Islet precursor cell (in vitro differentiated cells): ENCODE data around the gene OMP.

ENCODE experiments used
- DNase-seq: peaks from one replicate; pipeline ENCODE4 v3.0.0-alpha.2; 2018

Gene OMP

DNA sequence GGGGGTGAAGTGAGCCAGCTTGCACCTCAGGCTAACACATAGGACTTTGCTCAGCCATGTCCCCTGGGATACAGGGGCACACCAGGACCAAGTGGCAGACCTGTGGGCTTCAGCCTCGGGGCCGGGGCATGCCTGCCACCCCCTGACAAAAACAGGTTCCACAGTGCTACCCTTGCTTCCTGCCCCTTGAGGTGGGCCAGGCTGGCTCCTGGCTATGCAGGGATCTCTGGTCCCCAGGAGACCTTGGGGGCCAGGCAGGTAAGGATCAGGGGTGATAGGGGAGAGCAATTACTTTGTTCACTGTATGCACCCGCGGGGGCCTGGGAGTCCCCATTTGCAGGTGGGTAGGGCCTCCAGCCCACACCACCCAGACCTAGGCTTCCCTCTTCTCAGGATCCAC is 23.1 kb downstream of the OMP start:
- no peak for DNase-seq

DNA sequence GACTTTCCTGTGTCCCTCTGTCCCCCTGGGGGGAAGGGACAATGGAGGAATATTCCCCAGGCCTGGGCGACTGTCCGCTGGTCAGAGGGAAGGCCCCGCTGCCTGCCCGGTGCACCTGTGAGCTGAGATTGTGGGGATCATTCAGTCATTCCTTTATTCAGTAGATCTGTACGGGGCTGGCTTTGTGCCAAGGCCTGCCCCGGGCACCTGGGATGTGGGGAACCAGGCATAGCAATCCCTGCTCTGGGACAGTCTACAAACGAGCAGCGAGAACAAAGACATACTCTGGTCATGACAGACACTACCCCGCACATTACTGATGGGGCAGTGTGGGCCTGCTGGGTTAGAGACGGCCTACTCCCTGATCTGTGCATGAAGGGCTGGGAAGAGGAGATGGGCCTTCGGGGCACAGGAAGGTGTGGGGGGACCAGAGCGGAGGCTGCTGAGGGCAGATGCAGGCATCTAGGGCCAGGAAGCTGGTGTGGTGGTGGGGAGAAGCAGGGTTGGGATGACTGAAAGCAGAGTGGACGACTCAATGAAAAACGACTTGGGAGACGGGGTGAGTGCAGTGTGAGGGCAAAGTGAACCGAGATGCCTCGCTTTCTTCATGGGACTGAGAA is 23.6 kb downstream of the OMP start:
- no peak for DNase-seq

DNA sequence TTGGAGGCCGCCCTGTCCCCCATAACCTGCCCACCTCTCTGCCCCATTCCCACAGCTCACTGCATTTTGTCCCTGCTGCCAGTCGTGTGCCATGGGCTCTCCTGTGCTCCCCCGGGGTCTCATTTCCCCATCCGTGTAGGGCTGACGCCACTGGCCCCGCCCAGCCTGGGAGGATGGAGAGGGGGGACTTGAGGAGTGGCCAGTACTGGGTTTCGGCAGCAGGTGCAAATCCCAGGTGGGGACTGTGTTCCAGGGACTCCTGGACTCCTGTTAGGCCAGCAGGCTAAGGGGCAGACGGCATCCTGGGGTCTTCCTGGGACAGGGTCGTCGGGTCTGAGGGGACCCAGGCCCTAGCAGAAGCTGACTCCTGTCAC is 24.2 kb downstream of the OMP start:
- DNase-seq: no peak

DNA sequence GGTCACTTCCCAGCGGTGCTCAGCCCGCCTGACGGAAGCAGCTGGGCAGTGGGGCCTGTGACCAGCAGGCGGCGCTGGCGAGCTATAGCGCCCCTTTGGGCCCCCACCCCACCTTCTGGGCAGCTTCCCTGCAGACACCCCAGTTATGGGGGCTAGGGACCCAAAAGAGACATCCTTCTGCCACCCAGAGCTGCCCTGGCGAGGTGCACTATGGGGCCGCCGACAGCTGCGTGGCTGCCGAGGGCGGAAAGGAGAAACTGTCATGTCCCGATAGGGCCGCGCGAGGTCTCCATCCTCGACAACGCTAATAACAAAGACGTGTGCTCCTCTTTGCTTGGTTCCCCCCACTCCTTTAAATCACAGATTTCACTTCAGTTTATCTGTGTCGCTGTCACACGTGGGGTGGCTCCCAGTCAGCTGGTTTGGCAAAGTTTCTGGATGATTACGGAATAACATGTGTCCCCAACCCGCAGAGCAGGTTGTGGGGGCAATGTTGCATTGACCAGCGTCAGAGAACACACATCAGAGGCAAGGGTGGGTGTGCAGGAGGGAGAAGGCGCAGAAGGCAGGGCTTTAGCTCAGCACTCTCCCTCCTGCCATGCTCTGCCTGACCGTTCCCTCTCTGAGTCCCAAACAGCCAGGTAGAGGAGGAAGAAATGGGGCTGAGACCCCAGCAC is 24.7 kb downstream of the OMP start:
- DNase-seq: peak; percentile 74

DNA sequence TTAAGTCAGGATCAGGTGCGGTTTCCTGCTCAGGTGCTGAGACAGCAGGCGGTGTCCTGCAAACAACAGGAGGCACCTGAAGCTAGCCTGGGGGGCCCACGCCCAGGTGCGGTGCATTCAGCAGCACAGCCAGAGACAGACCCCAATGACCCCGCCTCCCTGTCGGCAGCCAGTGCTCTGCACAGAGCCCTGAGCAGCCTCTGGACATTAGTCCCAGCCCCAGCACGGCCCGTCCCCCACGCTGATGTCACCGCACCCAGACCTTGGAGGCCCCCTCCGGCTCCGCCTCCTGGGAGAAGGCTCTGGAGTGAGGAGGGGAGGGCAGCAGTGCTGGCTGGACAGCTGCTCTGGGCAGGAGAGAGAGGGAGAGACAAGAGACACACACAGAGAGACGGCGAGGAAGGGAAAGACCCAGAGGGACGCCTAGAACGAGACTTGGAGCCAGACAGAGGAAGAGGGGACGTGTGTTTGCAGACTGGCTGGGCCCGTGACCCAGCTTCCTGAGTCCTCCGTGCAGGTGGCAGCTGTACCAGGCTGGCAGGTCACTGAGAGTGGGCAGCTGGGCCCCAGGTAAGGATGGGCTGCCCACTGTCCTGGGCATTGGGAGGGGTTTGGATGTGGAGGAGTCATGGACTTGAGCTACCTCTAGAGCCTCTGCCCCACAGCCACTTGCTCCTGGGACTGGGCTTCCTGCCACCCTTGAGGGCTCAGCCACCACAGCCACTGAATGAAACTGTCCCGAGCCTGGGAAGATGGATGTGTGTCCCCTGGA is 25.5 kb downstream of the OMP start, which contains the start of gene MYO7A:
Gene MYO7A, plus strand, starts transcription at position 327 of the 772 bp plus-strand sequence. CDS start 2,389 bp downstream, outside the sequence.
- DNase-seq: peak; percentile 99

DNA sequence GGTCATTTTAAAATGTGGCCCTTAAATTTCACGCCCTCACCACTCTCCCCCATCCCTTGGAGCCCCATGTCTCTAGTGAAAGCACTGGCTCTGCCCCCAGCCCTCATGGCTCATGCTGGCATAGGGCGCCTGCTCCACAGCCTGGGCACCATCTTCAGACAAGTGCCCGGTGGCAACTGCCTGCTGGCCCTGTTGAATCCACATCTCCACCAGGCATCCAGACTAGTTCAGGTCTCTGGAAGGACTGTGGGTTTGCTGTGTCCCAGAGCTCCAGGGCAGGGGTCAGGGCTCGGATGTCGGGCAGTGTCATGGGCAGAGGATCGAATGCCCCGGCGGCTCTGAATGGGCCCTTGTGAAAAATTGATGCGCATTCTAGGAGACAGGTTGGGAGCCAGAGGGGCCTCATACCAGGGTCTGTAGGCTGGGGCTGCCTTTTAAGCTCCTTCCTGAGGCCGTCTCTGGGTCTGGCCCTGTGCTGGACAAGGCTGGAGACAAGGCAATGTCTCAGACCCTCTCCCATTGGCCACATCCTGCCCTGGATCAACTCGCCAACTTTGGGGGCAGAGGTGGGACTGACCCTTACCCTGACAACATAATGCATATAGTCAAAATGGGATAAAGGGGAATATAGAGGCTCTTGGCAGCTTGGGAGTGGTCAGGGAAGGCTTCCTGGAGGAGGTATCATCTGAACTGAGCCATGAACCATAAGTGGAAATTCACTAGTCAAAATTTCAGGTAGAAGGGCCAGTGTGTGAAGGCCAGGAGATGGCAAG is 26.6 kb downstream of the OMP start:
- no peak for DNase-seq

DNA sequence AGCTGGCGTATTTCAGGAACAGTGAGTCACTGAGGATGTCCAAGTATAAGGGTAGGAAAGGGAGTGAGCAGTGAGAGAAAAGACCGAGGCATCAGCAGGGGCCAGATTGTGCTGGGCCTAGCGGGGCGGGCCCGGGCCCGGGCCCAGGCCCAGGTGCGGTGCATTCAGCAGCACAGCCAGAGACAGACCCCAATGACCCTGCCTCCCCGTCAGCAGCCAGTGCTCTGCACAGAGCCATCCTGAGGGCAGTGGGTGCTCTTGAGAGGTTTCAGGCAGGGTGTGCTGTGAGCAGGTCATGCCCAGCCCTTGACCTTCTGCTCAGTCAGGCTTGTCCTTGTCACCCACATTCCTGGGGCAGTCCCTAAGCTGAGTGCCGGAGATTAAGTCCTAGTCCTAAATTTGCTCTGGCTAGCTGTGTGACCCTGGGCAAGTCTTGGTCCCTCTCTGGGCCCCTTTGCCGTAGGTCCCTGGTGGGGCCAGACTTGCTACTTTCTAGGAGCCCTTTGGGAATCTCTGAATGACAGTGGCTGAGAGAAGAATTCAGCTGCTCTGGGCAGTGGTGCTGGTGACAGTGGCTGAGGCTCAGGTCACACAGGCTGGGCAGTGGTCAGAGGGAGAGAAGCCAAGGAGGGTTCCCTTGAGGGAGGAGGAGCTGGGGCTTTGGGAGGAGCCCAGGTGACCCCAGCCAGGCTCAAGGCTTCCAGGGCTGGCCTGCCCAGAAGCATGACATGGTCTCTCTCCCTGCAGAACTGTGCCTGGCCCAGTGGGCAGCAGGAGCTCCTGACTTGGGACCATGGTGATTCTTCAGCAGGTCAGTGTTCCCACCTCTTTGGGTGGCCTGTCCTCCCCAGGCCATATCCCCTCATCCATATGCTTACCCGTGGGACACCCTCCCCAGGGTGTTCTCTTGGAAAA is 27.5 kb downstream of the OMP start:
- DNase-seq: no peak

DNA sequence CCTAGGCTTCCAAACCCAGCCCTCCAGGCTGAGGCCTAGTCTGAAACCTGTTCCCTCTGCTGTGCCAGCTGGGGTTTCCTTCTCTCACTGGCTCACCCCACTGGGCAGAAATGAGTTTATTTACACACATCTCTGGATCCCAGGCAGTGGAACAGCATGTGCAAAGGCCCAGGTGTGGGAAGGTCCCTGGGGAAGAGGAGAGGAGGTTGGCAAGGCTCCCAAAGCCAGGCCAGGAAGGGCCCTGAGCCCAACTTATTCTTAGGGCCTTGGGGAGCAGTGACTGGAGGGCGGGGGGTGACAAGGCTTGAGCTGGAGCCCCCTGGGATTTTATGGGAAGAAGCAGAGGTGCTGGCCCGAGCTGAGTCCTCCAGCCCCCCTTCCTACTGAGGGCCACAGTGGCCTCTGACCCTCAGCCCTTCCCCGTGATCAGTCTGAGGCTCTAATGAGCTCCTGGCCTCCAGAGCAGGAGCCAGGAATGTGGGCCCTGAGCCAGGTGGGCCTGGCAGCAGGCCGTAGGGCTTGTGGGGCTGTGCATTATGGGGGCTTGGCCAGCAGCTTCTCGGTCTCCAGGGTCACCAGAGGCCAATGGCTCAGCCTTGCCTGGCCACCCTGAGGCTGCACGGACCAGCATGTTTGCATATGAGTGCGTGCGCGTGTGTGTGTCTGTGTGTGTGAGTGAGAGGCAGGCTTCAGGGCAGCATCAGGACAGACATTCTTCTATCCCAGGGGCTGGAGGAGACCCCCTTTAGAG is 28.3 kb downstream of the OMP start:
- no peak for DNase-seq

DNA sequence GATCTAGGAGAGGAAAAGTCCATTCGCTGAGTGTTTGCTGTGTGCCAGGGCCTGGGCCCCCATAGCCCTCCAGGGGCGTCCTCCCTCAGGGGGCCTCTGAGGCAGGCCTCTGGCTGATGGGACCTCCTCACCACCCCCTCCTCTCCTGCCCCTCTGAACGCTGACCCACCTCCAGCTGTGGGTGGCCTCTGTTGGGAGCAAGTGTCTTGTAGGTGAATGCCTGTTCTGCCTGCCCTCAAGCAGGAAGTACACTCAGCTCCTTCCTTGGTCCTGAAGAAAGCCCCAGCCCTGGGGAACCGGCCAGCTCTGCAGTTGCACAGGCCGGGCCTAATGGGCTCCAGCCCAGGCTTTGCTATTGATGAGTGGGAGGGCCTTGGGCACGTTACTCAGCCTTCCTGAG is 28.9 kb downstream of the OMP start:
- DNase-seq: no peak

DNA sequence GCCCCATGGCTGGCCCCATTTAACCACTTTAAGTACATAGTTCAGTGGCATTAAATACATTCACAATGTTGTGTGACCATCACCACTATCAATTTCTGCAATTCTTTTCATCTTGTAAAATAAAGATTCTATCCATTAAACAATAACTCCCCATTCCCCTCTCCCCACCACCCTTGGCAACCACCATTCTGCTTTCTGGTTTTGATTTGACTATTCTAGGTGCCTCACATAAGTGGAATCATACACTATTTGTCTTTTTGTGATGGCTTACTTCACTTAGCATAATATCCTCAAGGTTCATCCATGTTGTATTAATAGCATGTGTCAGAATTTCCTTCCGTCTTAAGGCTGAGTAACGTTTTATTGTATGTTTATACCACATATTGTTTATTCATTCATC is 32.4 kb downstream of the OMP start:
- no peak for DNase-seq

DNA sequence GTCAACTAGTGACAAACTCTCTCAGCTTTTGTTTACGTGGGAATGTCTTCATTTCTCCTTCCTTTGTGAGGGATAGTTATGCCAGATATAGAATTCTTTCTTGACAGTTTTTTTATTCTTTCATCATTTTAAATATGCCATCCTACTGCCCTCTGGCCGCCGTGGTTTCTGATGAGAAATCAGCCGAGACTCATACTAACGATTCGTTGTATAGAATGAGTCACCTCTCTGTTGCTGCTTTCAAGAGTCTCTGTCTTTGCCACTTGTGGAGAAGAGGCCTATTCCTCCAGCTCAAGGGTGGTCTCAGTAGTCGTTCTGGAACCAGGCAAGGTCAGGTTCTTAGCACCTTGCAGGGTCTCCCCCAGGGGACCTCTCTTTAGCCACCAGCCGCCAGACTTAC is 33.4 kb downstream of the OMP start:
- no peak for DNase-seq

DNA sequence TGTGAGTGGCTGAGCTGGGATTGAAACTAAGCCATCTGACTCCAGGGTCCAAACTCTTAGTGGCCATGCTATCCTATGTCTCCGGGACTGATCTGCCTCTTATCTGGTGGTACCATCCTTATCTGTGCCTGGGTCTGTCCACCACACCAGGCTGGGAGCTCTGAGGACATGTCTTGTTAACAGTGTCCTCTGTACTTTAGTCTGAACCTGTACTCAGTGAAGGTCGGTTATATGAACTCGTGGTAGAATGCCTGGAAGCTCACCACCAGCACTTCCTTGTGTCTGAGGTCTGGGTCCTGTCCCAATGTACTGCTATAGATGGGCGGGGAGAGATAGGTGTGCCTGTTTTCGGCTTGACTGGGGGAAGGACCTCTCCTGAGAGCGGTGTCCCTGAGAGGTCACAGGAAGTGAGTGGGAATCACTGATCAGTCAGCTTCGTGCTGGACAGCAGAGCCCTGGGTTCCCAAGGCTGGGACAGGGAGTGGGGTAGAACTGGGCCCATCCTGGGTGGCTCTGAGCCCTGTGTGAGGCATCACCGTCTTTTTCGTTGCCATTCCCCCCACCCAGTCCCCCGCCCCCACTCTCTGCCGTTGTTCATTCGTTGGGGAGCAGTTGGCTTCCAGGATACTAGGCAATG is 34.3 kb downstream of the OMP start:
- no peak for DNase-seq

DNA sequence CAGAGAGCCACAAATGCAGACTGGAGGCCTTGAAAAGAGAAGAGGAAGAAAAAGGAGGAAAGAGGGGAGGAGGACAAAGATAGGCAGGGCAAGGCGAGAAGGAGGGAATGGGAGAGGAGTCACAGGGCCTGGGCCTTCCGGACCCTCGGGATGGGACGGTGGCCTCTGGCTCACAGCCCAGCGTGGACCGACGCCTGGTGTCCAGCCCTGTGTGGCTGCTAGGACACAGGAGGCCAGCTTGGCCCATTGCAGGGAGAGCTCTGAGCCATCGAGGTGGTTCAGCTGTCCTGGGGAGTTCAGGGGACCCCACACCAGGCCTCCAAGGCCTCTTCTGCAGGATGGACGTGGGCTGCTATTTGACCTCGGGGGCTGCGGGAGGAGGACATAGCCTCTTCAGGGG is 34.8 kb downstream of the OMP start:
- DNase-seq: no peak

DNA sequence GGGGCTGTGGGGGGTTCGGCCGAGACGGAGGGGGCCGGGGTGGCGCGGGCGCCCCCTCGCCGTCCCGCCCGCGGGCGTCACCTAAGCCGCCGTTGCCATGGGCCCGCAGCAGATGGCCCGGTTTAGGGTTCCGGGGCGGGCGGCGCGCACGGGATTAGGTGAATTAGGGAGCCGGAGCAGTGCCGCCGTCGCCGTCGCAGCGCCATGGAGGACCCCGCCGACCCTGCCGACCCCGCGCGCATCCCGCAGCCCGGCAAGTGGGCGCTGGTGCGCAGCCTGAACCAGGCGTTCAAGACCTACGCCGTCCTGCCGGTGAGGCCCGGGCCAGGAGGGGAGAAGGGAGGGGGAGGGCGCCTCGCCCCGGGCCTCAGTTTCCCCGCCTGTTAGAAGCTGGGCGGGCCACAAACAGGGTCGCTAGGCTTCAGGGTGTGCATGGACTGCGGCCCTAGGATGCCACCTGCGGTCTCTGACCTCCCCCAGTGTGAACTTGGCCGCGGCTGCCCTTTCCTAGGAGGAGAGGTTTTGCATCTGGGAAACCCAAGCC is 35.5 kb downstream of the OMP start:
- DNase-seq: no peak

DNA sequence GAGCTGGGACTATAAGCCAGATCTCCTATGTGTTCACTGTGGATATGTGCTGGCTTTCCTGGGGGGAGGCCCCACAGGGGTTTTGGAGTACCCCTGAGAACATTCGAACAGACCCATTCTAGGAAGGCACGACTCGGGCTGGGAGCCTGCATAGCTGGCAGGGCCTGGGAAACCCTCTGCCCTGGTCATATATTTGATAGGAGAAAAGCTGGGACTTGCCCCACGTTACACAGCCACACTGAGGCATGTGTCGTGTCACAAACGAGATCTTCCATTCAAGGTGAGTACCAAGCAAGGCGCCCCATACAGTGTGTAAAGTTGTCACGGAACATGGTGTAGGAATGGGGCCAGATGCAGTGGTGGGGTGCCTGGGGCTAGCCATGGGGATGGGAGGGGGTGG is 36.6 kb downstream of the OMP start:
- DNase-seq: no peak

DNA sequence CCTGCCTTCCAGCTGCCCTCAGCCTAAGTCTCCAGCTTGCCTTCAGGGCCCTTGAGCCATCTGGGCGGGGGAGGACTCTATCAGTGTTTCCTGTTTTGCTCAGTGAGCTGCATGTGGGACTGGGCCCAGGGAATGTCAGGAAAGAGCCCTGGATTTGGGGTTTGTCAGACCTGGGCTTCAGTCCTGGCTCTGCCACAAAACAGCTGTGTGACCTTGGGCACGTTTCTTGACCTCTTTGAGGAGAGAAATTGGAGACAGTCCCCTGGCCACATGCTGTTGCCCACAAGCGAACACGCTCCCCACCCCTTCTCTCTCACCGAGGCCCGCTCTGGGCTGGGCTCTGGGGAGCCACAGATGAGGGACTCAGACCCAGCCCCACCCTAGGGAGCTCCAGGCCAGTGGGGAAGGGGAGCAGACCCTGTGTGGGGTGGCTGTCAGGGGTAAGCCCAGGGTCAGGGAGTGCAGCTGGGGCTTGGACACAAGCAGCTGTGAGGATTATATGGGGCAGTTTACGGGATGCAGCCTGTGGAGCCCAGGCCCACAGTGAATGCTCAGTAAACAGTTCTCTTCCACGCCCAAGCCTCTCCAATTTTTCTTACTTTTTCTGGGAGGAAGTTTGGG is 37.7 kb downstream of the OMP start:
- peak; percentile 87 for DNase-seq

DNA sequence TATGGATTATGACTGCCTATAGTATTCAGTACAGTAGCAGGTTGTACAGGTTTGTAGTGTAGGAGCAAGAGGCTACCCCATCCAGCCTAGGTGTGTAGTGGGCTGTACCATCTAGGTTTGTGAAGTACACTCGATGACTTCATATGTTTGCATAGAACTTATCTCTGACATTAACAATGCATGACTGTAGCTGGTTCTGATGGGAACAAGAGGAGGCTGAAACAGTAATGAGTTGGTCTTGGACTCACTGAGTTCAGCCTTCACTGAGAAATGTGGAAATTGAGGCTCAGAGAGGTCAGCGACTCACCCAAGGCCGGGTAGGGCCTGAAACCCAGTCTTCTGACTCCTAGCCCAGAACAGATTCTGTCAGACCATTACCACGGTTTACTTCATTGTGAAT is 38.4 kb downstream of the OMP start:
- no peak for DNase-seq

DNA sequence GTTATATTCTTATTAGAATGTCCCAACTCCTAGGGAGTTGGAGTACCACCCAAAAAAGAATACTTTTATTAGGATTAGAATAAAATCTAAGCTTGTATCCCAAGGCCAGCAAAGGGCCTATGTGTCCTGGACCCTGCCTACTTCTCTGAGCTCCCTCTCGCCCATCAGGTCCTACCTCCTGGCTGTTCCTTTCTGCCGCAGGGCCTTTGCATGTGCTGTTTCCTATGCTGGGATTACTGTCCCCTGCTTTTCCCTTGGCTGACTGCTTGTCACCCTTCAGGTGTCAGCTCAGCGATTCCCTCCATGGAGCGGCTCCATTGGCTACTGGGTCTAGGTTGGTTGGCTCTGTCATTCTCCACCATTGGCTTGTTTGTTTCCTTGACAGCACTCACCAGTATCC is 38.8 kb downstream of the OMP start:
- no peak for DNase-seq

DNA sequence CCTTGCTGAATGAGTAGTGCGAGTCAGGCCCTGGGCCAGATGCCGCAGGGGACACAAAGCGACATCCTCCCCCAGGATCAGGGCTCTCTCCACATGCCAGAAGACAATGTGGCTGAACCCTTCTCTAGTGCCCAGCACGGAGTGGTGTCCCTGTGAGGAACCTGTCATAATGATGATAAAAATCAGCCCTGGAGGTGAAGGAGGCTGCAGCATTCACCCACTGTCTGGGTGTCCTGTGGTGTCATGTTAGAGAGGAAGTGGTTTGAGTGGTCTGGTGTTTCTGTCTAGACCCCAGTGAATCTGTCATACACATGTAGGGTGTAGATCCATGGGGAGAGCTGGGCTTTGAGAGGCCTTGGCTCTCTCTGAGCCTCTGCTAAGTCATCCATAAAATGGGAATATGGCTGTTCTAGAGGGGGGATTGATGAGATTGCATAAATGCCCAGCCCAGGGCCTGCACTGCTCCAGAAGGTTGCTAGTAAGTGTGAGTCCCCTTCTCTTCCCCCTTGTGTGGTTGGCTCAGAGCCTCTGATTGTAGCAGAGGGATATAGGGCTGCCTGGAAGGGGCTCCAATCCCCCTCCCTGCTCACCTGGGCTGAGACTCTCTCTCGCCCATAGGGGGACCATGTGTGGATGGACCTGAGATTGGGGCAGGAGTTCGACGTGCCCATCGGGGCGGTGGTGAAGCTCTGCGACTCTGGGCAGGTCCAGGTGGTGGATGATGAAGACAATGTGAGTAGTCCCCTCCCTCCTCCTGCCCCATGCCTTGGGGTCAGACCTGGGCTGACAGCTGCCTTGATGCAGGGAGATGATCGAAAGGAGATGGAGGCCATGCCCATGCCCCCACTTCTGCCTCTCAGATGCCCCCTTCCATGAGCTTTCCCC is 39.7 kb downstream of the OMP start:
- DNase-seq: peak; percentile 68
